ENCODE data around the gene ELMOD3.
"Not testable (repeated sequence)": the region's sequence is repeated elsewhere in the genome, so short reads cannot be mapped to it uniquely, and the experiment has no call there.

ELMOD3 gene

DNA sequence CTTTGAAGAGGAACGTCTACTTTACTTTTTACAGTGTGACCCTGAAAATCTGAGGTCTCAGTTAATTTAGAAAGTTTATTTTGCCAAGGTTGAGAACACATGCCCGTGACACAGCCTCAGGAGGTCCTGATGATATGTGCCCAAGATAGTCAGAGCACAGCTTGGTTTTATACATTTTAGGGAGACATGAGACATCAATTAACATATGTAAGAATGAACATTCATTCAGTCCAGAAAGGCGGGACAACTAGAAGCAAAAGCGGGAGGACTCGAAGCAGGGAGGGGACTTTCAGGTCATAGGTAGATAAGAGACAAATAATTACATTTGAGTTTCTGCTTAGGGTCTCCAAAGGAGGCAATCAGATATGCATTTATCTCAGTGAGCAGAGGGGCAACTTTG lies 23.7 kb downstream of the ELMOD3 start:
- TF ChIP-seq, protein P1, sequence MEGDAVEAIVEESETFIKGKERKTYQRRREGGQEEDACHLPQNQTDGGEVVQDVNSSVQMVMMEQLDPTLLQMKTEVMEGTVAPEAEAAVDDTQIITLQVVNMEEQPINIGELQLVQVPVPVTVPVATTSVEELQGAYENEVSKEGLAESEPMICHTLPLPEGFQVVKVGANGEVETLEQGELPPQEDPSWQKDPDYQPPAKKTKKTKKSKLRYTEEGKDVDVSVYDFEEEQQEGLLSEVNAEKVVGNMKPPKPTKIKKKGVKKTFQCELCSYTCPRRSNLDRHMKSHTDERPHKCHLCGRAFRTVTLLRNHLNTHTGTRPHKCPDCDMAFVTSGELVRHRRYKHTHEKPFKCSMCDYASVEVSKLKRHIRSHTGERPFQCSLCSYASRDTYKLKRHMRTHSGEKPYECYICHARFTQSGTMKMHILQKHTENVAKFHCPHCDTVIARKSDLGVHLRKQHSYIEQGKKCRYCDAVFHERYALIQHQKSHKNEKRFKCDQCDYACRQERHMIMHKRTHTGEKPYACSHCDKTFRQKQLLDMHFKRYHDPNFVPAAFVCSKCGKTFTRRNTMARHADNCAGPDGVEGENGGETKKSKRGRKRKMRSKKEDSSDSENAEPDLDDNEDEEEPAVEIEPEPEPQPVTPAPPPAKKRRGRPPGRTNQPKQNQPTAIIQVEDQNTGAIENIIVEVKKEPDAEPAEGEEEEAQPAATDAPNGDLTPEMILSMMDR (IDR thresholded peaks at IDR 0.05; ENCODE audit: low read depth, low read length), result no peak
- no peaks in the 10 kb centered on the region for H3K27me3 ChIP-seq (ENCODE audit: insufficient read depth, low read depth, severe bottlenecking)

GRCh38 chr2:85380048-85380447 lies 25.5 kb downstream of the ELMOD3 start:
- no peak for DNase-seq
- TF ChIP-seq, protein P1 (IDR thresholded peaks at IDR 0.05; ENCODE audit: low read depth, low read length), result no peak
- no peak overlapping the region for H3K4me3 ChIP-seq (ENCODE audit: low read depth, low read length)
- peaks cover 12% of the 10 kb centered on the region for H3K36me3 ChIP-seq
- H3K27ac ChIP-seq, result no peak overlapping the region
- peaks cover 5% of the 10 kb centered on the region for H3K9me3 ChIP-seq (ENCODE audit: severe bottlenecking)
- H3K27me3 ChIP-seq (ENCODE audit: insufficient read depth, low read depth, severe bottlenecking), result no peaks in the 10 kb centered on the region

More for the DNA sequence above, 23.7 kb downstream of the ELMOD3 start:
- no peak for DNase-seq
- H3K27ac ChIP-seq, result no peak overlapping the region
- peaks cover 5% of the 10 kb centered on the region for H3K9me3 ChIP-seq (ENCODE audit: severe bottlenecking)
- H3K4me3 ChIP-seq (ENCODE audit: low read depth, low read length), result no peak overlapping the region
- peaks cover 12% of the 10 kb centered on the region for H3K36me3 ChIP-seq

DNA sequence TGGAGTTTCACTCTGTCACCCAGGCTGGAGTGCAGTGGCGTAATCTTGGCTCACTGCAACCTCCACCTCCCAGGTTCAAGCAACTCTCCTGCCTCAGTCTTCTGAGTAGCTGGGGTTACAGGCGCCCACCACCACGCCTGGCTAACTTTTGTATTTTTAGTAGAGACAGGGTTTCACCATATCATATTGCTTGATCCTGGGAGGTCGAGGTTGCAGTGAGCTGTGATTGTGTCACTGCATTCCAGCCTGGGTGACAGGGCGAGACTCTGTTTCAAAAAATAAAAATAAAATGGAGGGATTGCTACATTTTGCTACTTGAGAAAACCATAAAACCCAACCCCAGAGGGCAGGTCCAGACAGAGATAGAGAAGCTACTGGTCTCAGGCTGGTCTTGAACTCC lies 28.6 kb downstream of the ELMOD3 start:
- DNase-seq; H3K27me3 ChIP-seq (ENCODE audit: insufficient read depth, low read depth, severe bottlenecking); H3K27ac ChIP-seq; H3K9me3 ChIP-seq (ENCODE audit: severe bottlenecking); H3K4me3 ChIP-seq (ENCODE audit: low read depth, low read length): not testable (repeated sequence)
- H3K36me3 ChIP-seq, result peaks cover 15% of the 10 kb centered on the region

- H3K4me3 ChIP-seq (ENCODE audit: low read depth, low read length), result no peak overlapping the region
- no peak for DNase-seq
- TF ChIP-seq, protein P1 (IDR thresholded peaks at IDR 0.05; ENCODE audit: low read depth, low read length), result no peak
- peaks cover 5% of the 10 kb centered on the region for H3K9me3 ChIP-seq (ENCODE audit: severe bottlenecking)
- H3K27ac ChIP-seq, result no peak overlapping the region
- H3K27me3 ChIP-seq (ENCODE audit: insufficient read depth, low read depth, severe bottlenecking), result no peaks in the 10 kb centered on the region
- peaks cover 12% of the 10 kb centered on the region for H3K36me3 ChIP-seq
These were observed 29.3 kb downstream of the ELMOD3 start for GRCh38 chr2:85383850-85384249.

- no peak for DNase-seq
- Histone ChIP-seq H3K36me3 (peaks cover 3% of the 10 kb centered on the region), H3K27me3 (ENCODE audit: insufficient read depth, low read depth, severe bottlenecking) (no peaks in the 10 kb centered on the region), H3K9me3 (ENCODE audit: severe bottlenecking) (no peaks in the 10 kb centered on the region), H3K27ac (no peak overlapping the region), H3K4me3 (ENCODE audit: low read depth, low read length) (no peak overlapping the region)
- TF ChIP-seq, protein P1 (IDR thresholded peaks at IDR 0.05; ENCODE audit: low read depth, low read length), result no peak
These were observed 31.2 kb downstream of the ELMOD3 start for GRCh38 chr2:85385746-85386145.

DNA sequence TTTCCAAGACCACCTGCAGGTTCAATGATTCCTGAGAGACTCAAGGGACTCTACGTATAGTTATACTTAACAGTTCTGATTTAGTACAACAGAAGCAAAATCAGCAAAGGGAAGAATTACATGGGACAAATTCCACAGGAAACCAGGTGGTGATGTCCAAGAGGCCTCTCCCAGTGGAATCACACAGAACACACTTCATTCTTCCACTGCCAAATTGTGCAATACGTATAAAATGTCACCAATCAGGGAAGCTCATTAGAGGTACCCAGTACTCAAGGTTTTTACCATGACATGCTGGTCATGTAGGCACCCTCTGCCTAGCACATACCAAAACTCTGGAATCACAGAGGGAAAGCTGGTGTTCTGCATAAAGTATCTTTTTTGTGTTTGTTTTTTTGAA lies 33.2 kb downstream of the ELMOD3 start:
- DNase-seq, result no peak
- peaks cover 3% of the 10 kb centered on the region; the same call in 1 of the 2 replicates for H3K36me3 ChIP-seq
- TF ChIP-seq, protein P1 (IDR thresholded peaks at IDR 0.05; ENCODE audit: low read depth, low read length), result no peak

More for the DNA sequence above, 33.2 kb downstream of the ELMOD3 start:
- Histone ChIP-seq H3K9me3 (ENCODE audit: severe bottlenecking) (no peaks in the 10 kb centered on the region), H3K27me3 (ENCODE audit: insufficient read depth, low read depth, severe bottlenecking) (no peaks in the 10 kb centered on the region), H3K27ac (no peak overlapping the region), H3K4me3 (ENCODE audit: low read depth, low read length) (no peak overlapping the region)

All from WERI-Rb-1 (cell line).